HepG2 (cell line): ENCODE results near the gene LAMB2. TPM values are rescaled to one million over a fixed set of nuclear protein-coding genes. Genes with fewer than 3 reads are reported as not detected.

Experiments used
- CAMTA2 ChIP-seq: sonication (generic); formaldehyde crosslinking; IDR thresholded peaks from 2 replicates; pipeline ENCODE4 v1.4.0; 2020; ENCODE audit warnings: mild to moderate bottlenecking, missing genetic modification reagents, borderline replicate concordance
- NR2F6 ChIP-seq, 2 experiments: IDR thresholded peaks; 2 replicates each; pipeline ENCODE4 v1.6.1; 2016; ENCODE audit warnings: antibody characterized with exemption in 1 of 2, mild to moderate bottlenecking in 1 of 2
- RNF2 ChIP-seq: fragments of 450-650 bp; conservative IDR thresholded peaks from 2 replicates; pipeline ENCODE4 v1.6.1; 2016; ENCODE audit warnings: low read depth
- SMYD3 ChIP-seq: sonication (generic); formaldehyde crosslinking; IDR thresholded peaks from 2 replicates; pipeline ENCODE4 v1.8.1; 2023; ENCODE audit warnings: mild to moderate bottlenecking, missing genetic modification reagents
- SP140L ChIP-seq: sonication (generic); formaldehyde crosslinking; IDR thresholded peaks from 2 replicates; pipeline ENCODE4 v1.4.0; 2020; ENCODE audit warnings: missing genetic modification reagents, borderline replicate concordance
- ZNF496 ChIP-seq: sonication (generic); formaldehyde crosslinking; IDR thresholded peaks from 2 replicates; pipeline ENCODE4 v1.8.1; 2023; ENCODE audit warnings: mild to moderate bottlenecking, moderate library complexity, missing genetic modification reagents; ENCODE audit not compliant: insufficient replicate concordance
- polyA plus RNA-seq, 8 experiments: library from polyadenylated mRNA; depleted of rRNA in 3 of 8; stranded (reverse) in 7 of 8; unstranded in 1 of 8; fragments of >200 nt; fragmentation: Illumina TruSeq in 4 of 8; extraction: Trizol in 4 of 8; gene quantifications; 2 replicates each; pipeline versions ENCODE4 v1.2.1 to v1.2.3, GENCODE V29; 2011 to 2016; ENCODE audit warnings: low read depth in 4 of 8, missing spikeins in 1 of 8, mixed read lengths in 1 of 8; ENCODE audit not compliant: insufficient read depth in 1 of 8
- total RNA-seq, 5 experiments: library from RNA; depleted of rRNA; stranded (reverse); fragments of >200 nt; fragmentation: Illumina TruSeq; extraction: Trizol; gene quantifications; 2 replicates each; pipeline ENCODE4 v1.2.3, GENCODE V29; 2016; ENCODE audit warnings: low read depth in 1 of 5
- TF ChIP-seq, protein P1 (sequence below): sonication (generic); formaldehyde crosslinking; IDR thresholded peaks from 2 replicates; pipeline ENCODE4 v1.5.0; 2020; ENCODE audit warnings: missing genetic modification reagents
- TF ChIP-seq, protein P2 (sequence below): sonication (generic); formaldehyde crosslinking; IDR thresholded peaks from 2 replicates; pipeline ENCODE4 v1.8.1; 2022; ENCODE audit warnings: low read depth, mild to moderate bottlenecking, missing genetic modification reagents
- TF ChIP-seq, protein P3 (sequence below): sonication (generic); formaldehyde crosslinking; IDR thresholded peaks from 2 replicates; pipeline ENCODE4 v1.9.0; 2021; ENCODE audit warnings: missing genetic modification reagents, borderline replicate concordance
- TF ChIP-seq, protein P4 (sequence below): sonication (generic); formaldehyde crosslinking; conservative IDR thresholded peaks from 2 replicates; pipeline ENCODE4 v1.4.0; 2020; ENCODE audit warnings: missing genetic modification reagents
- TF ChIP-seq, protein P5 (sequence below): sonication (generic); formaldehyde crosslinking; IDR thresholded peaks from 2 replicates; pipeline ENCODE4 v1.5.1; 2020; ENCODE audit warnings: mild to moderate bottlenecking, missing genetic modification reagents, borderline replicate concordance
- TF ChIP-seq, protein P6 (sequence below): IDR thresholded peaks from 2 replicates; pipeline ENCODE4 v1.6.1; 2016; ENCODE audit warnings: mild to moderate bottlenecking

The LAMB2 gene
- total and polyA plus RNA-seq, 2 of the 13 experiments (the other 11 are each of a cell fraction or from before 2014, with no cell fraction given): 208 to 443 TPM

DNA sequence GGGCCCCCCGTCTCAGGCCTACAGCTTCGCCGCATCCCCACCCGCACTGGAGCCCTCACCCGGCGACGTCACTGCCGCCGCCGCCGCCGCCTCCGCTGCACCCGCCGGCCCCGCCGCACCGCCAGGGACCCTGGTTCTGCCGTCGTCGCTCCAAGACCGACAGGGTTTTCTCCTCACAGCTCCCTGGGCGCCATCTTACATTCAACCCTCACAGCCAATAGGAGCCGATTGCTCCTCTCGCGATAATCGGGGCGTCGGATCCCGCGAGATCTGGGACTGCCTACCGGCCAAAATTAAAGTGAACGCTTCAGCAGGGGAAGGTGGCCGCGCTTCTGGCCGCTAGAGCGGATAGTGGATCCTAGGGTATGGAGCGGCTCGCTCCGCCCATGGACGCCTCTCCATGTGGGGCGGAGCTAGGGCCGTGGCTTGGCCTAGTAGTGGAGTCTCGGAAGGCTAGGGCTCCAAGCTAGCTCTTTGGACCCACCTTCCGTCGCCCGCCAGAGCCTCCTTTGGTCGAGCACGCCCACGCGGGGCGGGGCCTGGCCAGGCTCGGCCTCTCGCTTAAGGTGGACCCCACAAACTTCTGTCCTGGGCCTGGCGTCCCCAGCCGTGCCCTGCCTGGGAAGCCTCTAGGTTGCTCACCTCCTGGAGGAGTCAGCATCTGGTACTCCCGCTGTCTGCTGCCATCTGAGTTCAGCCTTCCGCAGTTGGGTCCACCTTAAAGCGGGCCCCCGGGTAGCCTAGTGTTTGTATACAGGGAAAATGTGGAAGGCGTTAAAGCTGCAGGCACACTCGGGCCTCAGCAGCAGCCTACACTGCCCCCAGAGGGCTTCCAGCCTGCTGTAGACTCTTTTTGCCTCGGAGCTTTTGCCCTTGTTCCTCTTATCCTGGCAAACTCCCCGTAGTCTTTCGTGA lies 38.7 kb downstream of the LAMB2 start, which contains the start of gene QRICH1 (continued):
- TF ChIP-seq, protein P1, sequence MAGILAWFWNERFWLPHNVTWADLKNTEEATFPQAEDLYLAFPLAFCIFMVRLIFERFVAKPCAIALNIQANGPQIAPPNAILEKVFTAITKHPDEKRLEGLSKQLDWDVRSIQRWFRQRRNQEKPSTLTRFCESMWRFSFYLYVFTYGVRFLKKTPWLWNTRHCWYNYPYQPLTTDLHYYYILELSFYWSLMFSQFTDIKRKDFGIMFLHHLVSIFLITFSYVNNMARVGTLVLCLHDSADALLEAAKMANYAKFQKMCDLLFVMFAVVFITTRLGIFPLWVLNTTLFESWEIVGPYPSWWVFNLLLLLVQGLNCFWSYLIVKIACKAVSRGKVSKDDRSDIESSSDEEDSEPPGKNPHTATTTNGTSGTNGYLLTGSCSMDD (CRISPR knock-in tag): no peak
- TF ChIP-seq, protein P2, sequence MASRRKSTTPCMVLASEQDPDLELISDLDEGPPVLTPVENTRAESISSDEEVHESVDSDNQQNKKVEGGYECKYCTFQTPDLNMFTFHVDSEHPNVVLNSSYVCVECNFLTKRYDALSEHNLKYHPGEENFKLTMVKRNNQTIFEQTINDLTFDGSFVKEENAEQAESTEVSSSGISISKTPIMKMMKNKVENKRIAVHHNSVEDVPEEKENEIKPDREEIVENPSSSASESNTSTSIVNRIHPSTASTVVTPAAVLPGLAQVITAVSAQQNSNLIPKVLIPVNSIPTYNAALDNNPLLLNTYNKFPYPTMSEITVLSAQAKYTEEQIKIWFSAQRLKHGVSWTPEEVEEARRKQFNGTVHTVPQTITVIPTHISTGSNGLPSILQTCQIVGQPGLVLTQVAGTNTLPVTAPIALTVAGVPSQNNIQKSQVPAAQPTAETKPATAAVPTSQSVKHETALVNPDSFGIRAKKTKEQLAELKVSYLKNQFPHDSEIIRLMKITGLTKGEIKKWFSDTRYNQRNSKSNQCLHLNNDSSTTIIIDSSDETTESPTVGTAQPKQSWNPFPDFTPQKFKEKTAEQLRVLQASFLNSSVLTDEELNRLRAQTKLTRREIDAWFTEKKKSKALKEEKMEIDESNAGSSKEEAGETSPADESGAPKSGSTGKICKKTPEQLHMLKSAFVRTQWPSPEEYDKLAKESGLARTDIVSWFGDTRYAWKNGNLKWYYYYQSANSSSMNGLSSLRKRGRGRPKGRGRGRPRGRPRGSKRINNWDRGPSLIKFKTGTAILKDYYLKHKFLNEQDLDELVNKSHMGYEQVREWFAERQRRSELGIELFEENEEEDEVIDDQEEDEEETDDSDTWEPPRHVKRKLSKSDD: 0 out of 2 replicates have a peak, but pooled peaks have one; percentile 58
- TF ChIP-seq, protein P3, sequence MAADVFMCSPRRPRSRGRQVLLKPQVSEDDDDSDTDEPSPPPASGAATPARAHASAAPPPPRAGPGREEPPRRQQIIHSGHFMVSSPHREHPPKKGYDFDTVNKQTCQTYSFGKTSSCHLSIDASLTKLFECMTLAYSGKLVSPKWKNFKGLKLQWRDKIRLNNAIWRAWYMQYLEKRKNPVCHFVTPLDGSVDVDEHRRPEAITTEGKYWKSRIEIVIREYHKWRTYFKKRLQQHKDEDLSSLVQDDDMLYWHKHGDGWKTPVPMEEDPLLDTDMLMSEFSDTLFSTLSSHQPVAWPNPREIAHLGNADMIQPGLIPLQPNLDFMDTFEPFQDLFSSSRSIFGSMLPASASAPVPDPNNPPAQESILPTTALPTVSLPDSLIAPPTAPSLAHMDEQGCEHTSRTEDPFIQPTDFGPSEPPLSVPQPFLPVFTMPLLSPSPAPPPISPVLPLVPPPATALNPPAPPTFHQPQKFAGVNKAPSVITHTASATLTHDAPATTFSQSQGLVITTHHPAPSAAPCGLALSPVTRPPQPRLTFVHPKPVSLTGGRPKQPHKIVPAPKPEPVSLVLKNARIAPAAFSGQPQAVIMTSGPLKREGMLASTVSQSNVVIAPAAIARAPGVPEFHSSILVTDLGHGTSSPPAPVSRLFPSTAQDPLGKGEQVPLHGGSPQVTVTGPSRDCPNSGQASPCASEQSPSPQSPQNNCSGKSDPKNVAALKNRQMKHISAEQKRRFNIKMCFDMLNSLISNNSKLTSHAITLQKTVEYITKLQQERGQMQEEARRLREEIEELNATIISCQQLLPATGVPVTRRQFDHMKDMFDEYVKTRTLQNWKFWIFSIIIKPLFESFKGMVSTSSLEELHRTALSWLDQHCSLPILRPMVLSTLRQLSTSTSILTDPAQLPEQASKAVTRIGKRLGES (CRISPR knock-in tag): no peak
- TF ChIP-seq, protein P4, sequence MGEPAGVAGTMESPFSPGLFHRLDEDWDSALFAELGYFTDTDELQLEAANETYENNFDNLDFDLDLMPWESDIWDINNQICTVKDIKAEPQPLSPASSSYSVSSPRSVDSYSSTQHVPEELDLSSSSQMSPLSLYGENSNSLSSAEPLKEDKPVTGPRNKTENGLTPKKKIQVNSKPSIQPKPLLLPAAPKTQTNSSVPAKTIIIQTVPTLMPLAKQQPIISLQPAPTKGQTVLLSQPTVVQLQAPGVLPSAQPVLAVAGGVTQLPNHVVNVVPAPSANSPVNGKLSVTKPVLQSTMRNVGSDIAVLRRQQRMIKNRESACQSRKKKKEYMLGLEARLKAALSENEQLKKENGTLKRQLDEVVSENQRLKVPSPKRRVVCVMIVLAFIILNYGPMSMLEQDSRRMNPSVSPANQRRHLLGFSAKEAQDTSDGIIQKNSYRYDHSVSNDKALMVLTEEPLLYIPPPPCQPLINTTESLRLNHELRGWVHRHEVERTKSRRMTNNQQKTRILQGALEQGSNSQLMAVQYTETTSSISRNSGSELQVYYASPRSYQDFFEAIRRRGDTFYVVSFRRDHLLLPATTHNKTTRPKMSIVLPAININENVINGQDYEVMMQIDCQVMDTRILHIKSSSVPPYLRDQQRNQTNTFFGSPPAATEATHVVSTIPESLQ (CRISPR knock-in tag): peak; percentile 74; the same call in 1 of the 2 replicates
- TF ChIP-seq ZNF496 (CRISPR knock-in tag) (no peak), NR2F6 (IDR thresholded peaks at IDR 0.05) (peak; percentile 46; the same call in 1 of the 2 replicates), NR2F6 (CRISPR knock-in tag; IDR thresholded peaks at IDR 0.05) (peak; percentile 54), SP140L (no peak), SMYD3 (0 out of 2 replicates have a peak, but pooled peaks have one; percentile 35), CAMTA2 (no peak), RNF2 (no peak)
- TF ChIP-seq, protein P5, sequence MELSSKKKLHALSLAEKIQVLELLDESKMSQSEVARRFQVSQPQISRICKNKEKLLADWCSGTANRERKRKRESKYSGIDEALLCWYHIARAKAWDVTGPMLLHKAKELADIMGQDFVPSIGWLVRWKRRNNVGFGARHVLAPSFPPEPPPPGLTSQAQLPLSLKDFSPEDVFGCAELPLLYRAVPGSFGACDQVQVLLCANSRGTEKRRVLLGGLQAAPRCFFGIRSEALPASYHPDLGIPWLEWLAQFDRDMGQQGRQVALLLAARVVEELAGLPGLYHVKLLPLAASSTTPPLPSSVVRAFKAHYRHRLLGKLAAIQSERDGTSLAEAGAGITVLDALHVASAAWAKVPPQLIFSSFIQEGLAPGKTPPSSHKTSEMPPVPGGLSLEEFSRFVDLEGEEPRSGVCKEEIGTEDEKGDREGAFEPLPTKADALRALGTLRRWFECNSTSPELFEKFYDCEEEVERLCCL (CRISPR knock-in tag): no peak
- TF ChIP-seq, protein P6, sequence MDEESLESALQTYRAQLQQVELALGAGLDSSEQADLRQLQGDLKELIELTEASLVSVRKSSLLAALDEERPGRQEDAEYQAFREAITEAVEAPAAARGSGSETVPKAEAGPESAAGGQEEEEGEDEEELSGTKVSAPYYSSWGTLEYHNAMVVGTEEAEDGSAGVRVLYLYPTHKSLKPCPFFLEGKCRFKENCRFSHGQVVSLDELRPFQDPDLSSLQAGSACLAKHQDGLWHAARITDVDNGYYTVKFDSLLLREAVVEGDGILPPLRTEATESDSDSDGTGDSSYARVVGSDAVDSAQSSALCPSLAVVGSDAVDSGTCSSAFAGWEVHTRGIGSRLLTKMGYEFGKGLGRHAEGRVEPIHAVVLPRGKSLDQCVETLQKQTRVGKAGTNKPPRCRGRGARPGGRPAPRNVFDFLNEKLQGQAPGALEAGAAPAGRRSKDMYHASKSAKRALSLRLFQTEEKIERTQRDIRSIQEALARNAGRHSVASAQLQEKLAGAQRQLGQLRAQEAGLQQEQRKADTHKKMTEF (CRISPR knock-in tag): peak; percentile 70
